ES-I3 (cell line): ENCODE measurements around the gene SCP2D1.
A peak's percentile ranks its signal among the peaks of the same experiment; 100 is the strongest.
"Not testable (repeated sequence)": the region's sequence is repeated elsewhere in the genome, so short reads cannot be mapped to it uniquely, and the experiment has no call there.

Source experiments
- H3K36me3 ChIP-seq: 2 replicates; pipeline ENCODE4 v1.6.1; 2013; ENCODE audit warnings: mild to moderate bottlenecking, low read length, control low read depth, moderate library complexity; ENCODE audit not compliant: insufficient read depth
- H3K4me1 ChIP-seq: 2 replicates; pipeline ENCODE4 v1.6.1; 2013; ENCODE audit warnings: mild to moderate bottlenecking, control low read depth, low read length; ENCODE audit not compliant: insufficient read depth
- H3K9ac ChIP-seq: 2 replicates; pipeline ENCODE4 v1.6.1; 2013; ENCODE audit warnings: low read depth, mild to moderate bottlenecking, low read length, moderate library complexity
- H3K9me3 ChIP-seq: 2 replicates; pipeline ENCODE4 v1.6.1; 2013; ENCODE audit warnings: mild to moderate bottlenecking, low read length, moderate library complexity; ENCODE audit not compliant: control insufficient read depth, insufficient read depth

The SCP2D1 gene

GRCh38 chr20:18813483-18813882 is at the start of gene SCP2D1:
SCP2D1 (plus strand) TSS chr20:18813783; CDS start chr20:18813816, 33 bp downstream.
- Histone ChIP-seq H3K36me3 (no peaks in the 10 kb centered on the region), H3K4me1 (no peaks in the 10 kb centered on the region), H3K9ac (no peak within 1 kb of the TSS), H3K9me3 (no peaks in the 10 kb centered on the region)

GRCh38 chr20:18767676-18768075 is 45.9 kb upstream of the SCP2D1 start:
- H3K9ac ChIP-seq: no peak overlapping the region

GRCh38 chr20:18773566-18773965 is 40.0 kb upstream of the SCP2D1 start:
- Histone ChIP-seq H3K4me1 (no peaks in the 10 kb centered on the region), H3K36me3 (no peaks in the 10 kb centered on the region), H3K9me3 (no peaks in the 10 kb centered on the region; the same call in 1 of the 2 replicates), H3K9ac (no peak overlapping the region)

More at GRCh38 chr20:18767676-18768075, 45.9 kb upstream of the SCP2D1 start:
- H3K9me3 ChIP-seq: no peaks in the 10 kb centered on the region
- no peaks in the 10 kb centered on the region for H3K4me1 ChIP-seq
- H3K36me3 ChIP-seq: no peaks in the 10 kb centered on the region

GRCh38 chr20:18774207-18774606 is 39.4 kb upstream of the SCP2D1 start:
- Histone ChIP-seq H3K4me1 (no peaks in the 10 kb centered on the region), H3K9me3 (no peaks in the 10 kb centered on the region; the same call in 1 of the 2 replicates), H3K9ac (no peak overlapping the region), H3K36me3 (no peaks in the 10 kb centered on the region)

GRCh38 chr20:18775633-18776032 is 38.0 kb upstream of the SCP2D1 start:
- H3K9ac ChIP-seq: no peak overlapping the region
- H3K9me3 ChIP-seq: no peaks in the 10 kb centered on the region; the same call in 1 of the 2 replicates
- no peaks in the 10 kb centered on the region for H3K36me3 ChIP-seq
- H3K4me1 ChIP-seq: no peaks in the 10 kb centered on the region

GRCh38 chr20:18778690-18779392 is 34.7 kb upstream of the SCP2D1 start:
- no peaks in the 10 kb centered on the region for H3K4me1 ChIP-seq
- no peak overlapping the region for H3K9ac ChIP-seq
- H3K36me3 ChIP-seq: no peaks in the 10 kb centered on the region
- no peaks in the 10 kb centered on the region; the same call in 1 of the 2 replicates for H3K9me3 ChIP-seq

- H3K9me3 ChIP-seq: no peaks in the 10 kb centered on the region; the same call in 1 of the 2 replicates
- H3K9ac ChIP-seq: no peak overlapping the region
- H3K36me3 ChIP-seq: no peaks in the 10 kb centered on the region
- no peaks in the 10 kb centered on the region for H3K4me1 ChIP-seq
These were observed 33.0 kb upstream of the SCP2D1 start for GRCh38 chr20:18780385-18781130.

GRCh38 chr20:18781509-18781908 is 32.1 kb upstream of the SCP2D1 start:
- H3K4me1 ChIP-seq: no peaks in the 10 kb centered on the region
- no peaks in the 10 kb centered on the region; the same call in 1 of the 2 replicates for H3K9me3 ChIP-seq
- no peak overlapping the region for H3K9ac ChIP-seq
- H3K36me3 ChIP-seq: no peaks in the 10 kb centered on the region

GRCh38 chr20:18783385-18783959 is 30.1 kb upstream of the SCP2D1 start:
- Histone ChIP-seq H3K9me3 (no peaks in the 10 kb centered on the region), H3K36me3 (no peaks in the 10 kb centered on the region), H3K9ac (no peak overlapping the region), H3K4me1 (no peaks in the 10 kb centered on the region)

GRCh38 chr20:18787046-18787445 is 26.5 kb upstream of the SCP2D1 start:
- H3K9ac ChIP-seq, H3K9me3 ChIP-seq, H3K36me3 ChIP-seq, H3K4me1 ChIP-seq: not testable (repeated sequence)

GRCh38 chr20:18788021-18788420 is 25.6 kb upstream of the SCP2D1 start:
- Histone ChIP-seq H3K36me3 (no peaks in the 10 kb centered on the region), H3K4me1 (no peaks in the 10 kb centered on the region), H3K9ac (no peak overlapping the region), H3K9me3 (no peaks in the 10 kb centered on the region)

- no peaks in the 10 kb centered on the region for H3K9me3 ChIP-seq
- no peak overlapping the region for H3K9ac ChIP-seq
- no peaks in the 10 kb centered on the region for H3K4me1 ChIP-seq
- H3K36me3 ChIP-seq: no peaks in the 10 kb centered on the region
These were observed 22.8 kb upstream of the SCP2D1 start for GRCh38 chr20:18790787-18791186.

- H3K9ac ChIP-seq: peak overlapping the region; percentile 90
- no peaks in the 10 kb centered on the region for H3K4me1 ChIP-seq
- H3K9me3 ChIP-seq: no peaks in the 10 kb centered on the region
- H3K36me3 ChIP-seq: no peaks in the 10 kb centered on the region
These were observed 19.8 kb upstream of the SCP2D1 start for GRCh38 chr20:18793625-18794427.

GRCh38 chr20:18794428-18794787 is 19.2 kb upstream of the SCP2D1 start:
- H3K9ac ChIP-seq: peak overlapping the region; percentile 90; the same call in 1 of the 2 replicates
- H3K4me1 ChIP-seq: no peaks in the 10 kb centered on the region
- no peaks in the 10 kb centered on the region for H3K9me3 ChIP-seq
- no peaks in the 10 kb centered on the region for H3K36me3 ChIP-seq
